IMR-90 (cell line): ENCODE measurements around the gene ARHGEF38.

ENCODE experiments used
- CEBPB ChIP-seq: IDR thresholded peaks from 2 replicates; pipeline ENCODE4 v1.6.1; 2012; ENCODE audit warnings: low read depth, low read length, improper control_type of control experiment
- MXI1 ChIP-seq: IDR thresholded peaks from 2 replicates; pipeline ENCODE4 v1.6.1; 2012; ENCODE audit warnings: low read depth, mild to moderate bottlenecking, low read length, moderate library complexity, borderline replicate concordance
- POLR2A ChIP-seq: IDR thresholded peaks from 2 replicates; pipeline ENCODE4 v1.6.1; 2012; ENCODE audit warnings: mild to moderate bottlenecking, low read depth, low read length
- RAD21 ChIP-seq: IDR thresholded peaks from 2 replicates; pipeline ENCODE4 v1.6.1; 2012; ENCODE audit warnings: low read length, improper control_type of control experiment
- RCOR1 ChIP-seq: IDR thresholded peaks from 2 replicates; pipeline ENCODE4 v1.6.1; 2012; ENCODE audit warnings: mild to moderate bottlenecking, low read length, improper control_type of control experiment; ENCODE audit not compliant: insufficient replicate concordance
- RFX5 ChIP-seq: IDR thresholded peaks from 2 replicates; pipeline ENCODE4 v1.8.0; 2012; ENCODE audit warnings: low read depth, mild to moderate bottlenecking, low read length, moderate library complexity
- SMC3 ChIP-seq: fragments of 150-350 bp; IDR thresholded peaks from 2 replicates; pipeline ENCODE4 v1.6.1; 2016; ENCODE audit warnings: low read depth, mild to moderate bottlenecking, antibody characterized with exemption, low read length, moderate library complexity
- TF ChIP-seq, protein P1 (sequence below): conservative IDR thresholded peaks from 2 replicates; pipeline ENCODE4 v1.5.1; 2012; ENCODE audit warnings: mild to moderate bottlenecking, low read depth, low read length, improper control_type of control experiment

DNA sequence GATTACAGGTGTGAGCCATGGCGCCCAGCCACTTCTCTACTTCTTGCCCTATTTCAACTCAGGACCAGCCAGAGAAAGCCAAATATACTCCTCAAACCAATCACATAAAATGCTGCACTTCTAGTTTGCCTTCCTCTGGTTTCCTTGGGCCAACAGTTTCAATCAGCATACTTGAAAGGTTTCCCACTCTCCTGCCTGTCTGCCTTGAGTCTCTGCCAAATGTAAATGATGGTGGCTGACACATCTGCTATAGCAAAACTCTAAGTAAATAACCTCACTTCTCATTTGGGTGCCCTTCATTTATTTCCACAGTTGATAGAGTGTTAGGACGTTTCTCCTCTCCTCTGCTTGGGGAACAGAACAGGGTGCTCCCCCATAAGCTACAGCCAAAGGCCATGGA lies 42.2 kb upstream of the ARHGEF38 start:
- TF ChIP-seq CEBPB: no peak
- no peak for TF ChIP-seq RCOR1
- TF ChIP-seq POLR2A: no peak
- TF ChIP-seq RAD21: no peak
- TF ChIP-seq, protein P1, sequence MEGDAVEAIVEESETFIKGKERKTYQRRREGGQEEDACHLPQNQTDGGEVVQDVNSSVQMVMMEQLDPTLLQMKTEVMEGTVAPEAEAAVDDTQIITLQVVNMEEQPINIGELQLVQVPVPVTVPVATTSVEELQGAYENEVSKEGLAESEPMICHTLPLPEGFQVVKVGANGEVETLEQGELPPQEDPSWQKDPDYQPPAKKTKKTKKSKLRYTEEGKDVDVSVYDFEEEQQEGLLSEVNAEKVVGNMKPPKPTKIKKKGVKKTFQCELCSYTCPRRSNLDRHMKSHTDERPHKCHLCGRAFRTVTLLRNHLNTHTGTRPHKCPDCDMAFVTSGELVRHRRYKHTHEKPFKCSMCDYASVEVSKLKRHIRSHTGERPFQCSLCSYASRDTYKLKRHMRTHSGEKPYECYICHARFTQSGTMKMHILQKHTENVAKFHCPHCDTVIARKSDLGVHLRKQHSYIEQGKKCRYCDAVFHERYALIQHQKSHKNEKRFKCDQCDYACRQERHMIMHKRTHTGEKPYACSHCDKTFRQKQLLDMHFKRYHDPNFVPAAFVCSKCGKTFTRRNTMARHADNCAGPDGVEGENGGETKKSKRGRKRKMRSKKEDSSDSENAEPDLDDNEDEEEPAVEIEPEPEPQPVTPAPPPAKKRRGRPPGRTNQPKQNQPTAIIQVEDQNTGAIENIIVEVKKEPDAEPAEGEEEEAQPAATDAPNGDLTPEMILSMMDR: no peak
- TF ChIP-seq SMC3: no peak
- no peak for TF ChIP-seq MXI1
- no peak for TF ChIP-seq RFX5
